GM23338 (cell line): ENCODE results near the gene DYSF. TPM values are rescaled to one million over a fixed set of nuclear protein-coding genes. Genes with fewer than 3 reads are reported as not detected.

Source experiments
- ATAC-seq: fragments of 200-7000 bp; cut with Tn5 transposase; 3 replicates; pipeline ENCODE4 v1.9.1; 2020
- DNase-seq: peaks from one replicate; pipeline ENCODE4 v3.0.0-alpha.2; 2015; ENCODE audit warnings: low spot score
- H2AFZ ChIP-seq: fragments of 200-600 bp; sonication (generic); 2 replicates; pipeline ENCODE4 v1.8.0; 2016; ENCODE audit warnings: antibody characterized with exemption, mild to moderate bottlenecking, moderate library complexity
- H3F3A ChIP-seq: fragments of 200-600 bp; sonication (generic); replicated peaks from 2 replicates; pipeline ENCODE4 v1.8.0; 2017; ENCODE audit warnings: antibody characterized with exemption, mixed run types, low read depth
- H3K27ac ChIP-seq: fragments of 200-600 bp; sonication (generic); 2 replicates; pipeline ENCODE4 v1.6.1; 2016; ENCODE audit warnings: low read depth
- H3K27me3 ChIP-seq: fragments of 200-600 bp; sonication (generic); 2 replicates; pipeline ENCODE4 v1.8.0; 2016; ENCODE audit warnings: mild to moderate bottlenecking, mixed run types, moderate library complexity; ENCODE audit not compliant: insufficient read depth
- H3K36me3 ChIP-seq: fragments of 200-600 bp; sonication (generic); 2 replicates; pipeline ENCODE4 v1.8.0; 2016; ENCODE audit warnings: mild to moderate bottlenecking; ENCODE audit not compliant: insufficient read depth
- H3K4me1 ChIP-seq: fragments of 200-600 bp; sonication (generic); 2 replicates; pipeline ENCODE4 v1.8.0; 2016; ENCODE audit warnings: mild to moderate bottlenecking, moderate library complexity; ENCODE audit not compliant: insufficient read depth
- H3K4me2 ChIP-seq: fragments of 200-600 bp; sonication (generic); 2 replicates; pipeline ENCODE4 v1.7.1; 2017; ENCODE audit warnings: mixed run types
- H3K4me3 ChIP-seq: fragments of 200-600 bp; sonication (generic); 2 replicates; pipeline ENCODE4 v1.6.1; 2016; ENCODE audit warnings: mixed run types
- H3K79me2 ChIP-seq: fragments of 200-600 bp; sonication (generic); replicated peaks from 2 replicates; pipeline ENCODE4 v1.8.0; 2017; ENCODE audit warnings: mild to moderate bottlenecking; ENCODE audit not compliant: insufficient read depth
- H3K9me2 ChIP-seq: fragments of 200-600 bp; sonication (generic); 2 replicates; pipeline ENCODE4 v1.8.0; 2017; ENCODE audit not compliant: insufficient read depth
- H4K20me1 ChIP-seq: fragments of 200-600 bp; sonication (generic); replicated peaks from 2 replicates; pipeline ENCODE4 v1.8.0; 2017; ENCODE audit warnings: mild to moderate bottlenecking; ENCODE audit not compliant: insufficient read depth
- H3K27ac Mint-ChIP-seq: 2 replicates; pipeline ENCODE4 v1.8.0; 2020; ENCODE audit warnings: inconsistent platforms, mild to moderate bottlenecking, moderate library complexity, mixed read lengths
- H3K27me3 Mint-ChIP-seq: 3 replicates; pipeline ENCODE4 v1.8.0; 2022; ENCODE audit warnings: low read depth, mild to moderate bottlenecking, moderate library complexity, mixed read lengths, inconsistent platforms; ENCODE audit not compliant: insufficient read depth, poor library complexity
- H3K36me3 Mint-ChIP-seq: 3 replicates; pipeline ENCODE4 v1.8.0; 2021; ENCODE audit warnings: low read depth, mild to moderate bottlenecking, inconsistent platforms, moderate library complexity, mixed read lengths
- H3K4me1 Mint-ChIP-seq: 3 replicates; pipeline ENCODE4 v1.8.0; 2020; ENCODE audit warnings: mild to moderate bottlenecking, inconsistent platforms, mixed read lengths
- H3K4me3 Mint-ChIP-seq: 3 replicates; pipeline ENCODE4 v1.8.0; 2021; ENCODE audit warnings: moderate library complexity, mild to moderate bottlenecking, inconsistent platforms, mixed read lengths
- H3K9me3 Mint-ChIP-seq: 3 replicates; pipeline ENCODE4 v1.8.0; 2020; ENCODE audit warnings: moderate library complexity, mild to moderate bottlenecking, inconsistent platforms, mixed read lengths
- CREB1 ChIP-seq: fragments of 250-450 bp; sonication (Bioruptor Pico); IDR thresholded peaks from 2 replicates; pipeline ENCODE4 v1.5.0; 2020; ENCODE audit warnings: low read depth, mild to moderate bottlenecking, moderate library complexity
- CTCF ChIP-seq, 2 experiments: fragments of 200-600 bp in 1 of 2; sonication (generic) in 1 of 2; conservative IDR thresholded peaks; 2 replicates each; pipeline versions ENCODE4 v1.5.1 to v1.6.1; 2016 to 2017; ENCODE audit warnings: antibody characterized with exemption in 2 of 2, low read depth in 2 of 2, mild to moderate bottlenecking in 2 of 2, moderate library complexity in 1 of 2
- ETS1 ChIP-seq: IDR thresholded peaks from 2 replicates; pipeline ENCODE4 v1.6.1; 2016; ENCODE audit warnings: antibody characterized with exemption
- EZH2 ChIP-seq: fragments of 200-600 bp; sonication (generic); IDR thresholded peaks from one replicate; pipeline ENCODE4 v1.8.0; 2017; ENCODE audit warnings: antibody characterized with exemption, mild to moderate bottlenecking, low read depth; ENCODE audit not compliant: unreplicated experiment
- EZH2phosphoT487 ChIP-seq: fragments of 200-600 bp; sonication (generic); IDR thresholded peaks from one replicate; pipeline ENCODE4 v1.8.1; 2018; ENCODE audit warnings: antibody characterized with exemption; ENCODE audit not compliant: unreplicated experiment
- JUNB ChIP-seq: IDR thresholded peaks from one replicate; pipeline ENCODE4 v1.6.1; 2016; ENCODE audit warnings: antibody characterized with exemption; ENCODE audit not compliant: unreplicated experiment
- POLR2AphosphoS5 ChIP-seq: IDR thresholded peaks from 2 replicates; pipeline ENCODE4 v1.6.1; 2016; ENCODE audit warnings: antibody characterized with exemption, low read depth
- STAT1 ChIP-seq: IDR thresholded peaks from one replicate; pipeline ENCODE4 v1.6.1; 2016; ENCODE audit warnings: antibody characterized with exemption; ENCODE audit not compliant: unreplicated experiment
- ZNF114 ChIP-seq: fragments of 250-450 bp; sonication (Bioruptor Pico); IDR thresholded peaks from 2 replicates; pipeline ENCODE4 v1.5.0; 2020; ENCODE audit warnings: mild to moderate bottlenecking, moderate library complexity
- ZNF462 ChIP-seq: fragments of 250-450 bp; sonication (Bioruptor Pico); IDR thresholded peaks from 2 replicates; pipeline ENCODE4 v1.5.0; 2020; ENCODE audit warnings: mild to moderate bottlenecking, moderate library complexity
- polyA plus RNA-seq: library from polyadenylated mRNA; unstranded; fragments of >200 nt; fragmentation: Nextera tagmentation; extraction: Ambion mirVana; gene quantifications from 2 replicates; pipeline ENCODE4 v1.2.1, GENCODE V29; 2016
- total RNA-seq: library from RNA; depleted of rRNA; stranded (reverse); fragments of >200 nt; shearing (Covaris generic); gene quantifications from 2 replicates; pipeline ENCODE4 v1.2.3, GENCODE V29; 2014

The DYSF gene
- total and polyA plus RNA-seq, 2 experiments from 2014 or later, result 7.3 to 21.3 TPM

- no peak for TF ChIP-seq CTCF (conservative IDR thresholded peaks at IDR 0.05; ENCODE audit: low read depth in 2 of 2)
These were observed 187.1 kb downstream of the DYSF start (continued) for GRCh38 chr2:71640489-71640888.

GRCh38 chr2:71643674-71644357 lies 190.5 kb downstream of the DYSF start:
- Histone ChIP-seq H3K4me3 (no peak overlapping the region), H2AFZ (no peak overlapping the region), H3K27ac (no peak overlapping the region), H3K9me2 (no peaks in the 10 kb centered on the region), H3K4me1 (no peaks in the 10 kb centered on the region), H3F3A (no peaks in the 10 kb centered on the region), H3K79me2 (no peaks in the 10 kb centered on the region), H3K4me2 (no peak overlapping the region), H3K27me3 (no peaks in the 10 kb centered on the region), H4K20me1 (no peaks in the 10 kb centered on the region), H3K36me3 (no peaks in the 10 kb centered on the region)
- H3K4me1 Mint-ChIP-seq, result peaks cover 9% of the 10 kb centered on the region; the same call in 2 of the 3 replicates
- DNase-seq, result peak; percentile 13
- no peaks in the 10 kb centered on the region for H3K36me3 Mint-ChIP-seq
- no peaks in the 10 kb centered on the region; the same call in 2 of the 3 replicates for H3K9me3 Mint-ChIP-seq
- H3K27me3 Mint-ChIP-seq, result peaks cover 3% of the 10 kb centered on the region
- H3K4me3 Mint-ChIP-seq, result no peak overlapping the region
- H3K27ac Mint-ChIP-seq, result peak overlapping the region; percentile 12
- peak; percentile 72 for ATAC-seq
- no peak for TF ChIP-seq EZH2phosphoT487
- TF ChIP-seq POLR2AphosphoS5, result no peak
- no peak for TF ChIP-seq ETS1
- no peak for TF ChIP-seq ZNF462 (CRISPR knock-in tag)
- TF ChIP-seq ZNF114 (CRISPR knock-in tag), result no peak
- TF ChIP-seq STAT1, result no peak
- no peak for TF ChIP-seq CTCF (conservative IDR thresholded peaks at IDR 0.05; ENCODE audit: low read depth in 2 of 2)
- no peak for TF ChIP-seq JUNB
- TF ChIP-seq EZH2, result no peak
- no peak for TF ChIP-seq CREB1 (CRISPR knock-in tag)
